ENCODE measurements around the gene PPY.
"Not testable (repeated sequence)": the region's sequence is repeated elsewhere in the genome, so short reads cannot be mapped to it uniquely, and the experiment has no call there.

The PPY gene

DNA sequence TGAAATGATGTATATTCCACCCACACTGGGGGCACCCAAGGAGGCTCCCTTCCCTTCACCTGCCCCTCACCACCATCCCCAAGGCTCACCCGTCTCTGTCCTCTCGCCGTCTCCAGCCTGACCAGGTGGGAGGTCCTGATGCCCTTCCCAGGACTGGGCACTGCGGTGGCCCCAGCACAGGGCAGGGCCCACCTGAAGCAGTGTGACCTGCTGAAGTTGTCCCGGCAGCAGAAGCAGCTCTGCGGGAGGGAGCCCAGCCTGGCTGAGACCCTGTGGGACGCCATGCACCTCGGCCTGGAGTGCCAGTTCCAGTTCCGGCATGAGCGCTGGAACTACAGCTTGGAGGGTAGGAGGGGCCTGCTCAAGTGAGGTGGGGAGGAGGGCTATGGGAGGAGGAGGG lies 9.9 kb downstream of the PPY start:
- DNase-seq (ENCODE audit: low read depth in 2 of 2) = no peak

DNA sequence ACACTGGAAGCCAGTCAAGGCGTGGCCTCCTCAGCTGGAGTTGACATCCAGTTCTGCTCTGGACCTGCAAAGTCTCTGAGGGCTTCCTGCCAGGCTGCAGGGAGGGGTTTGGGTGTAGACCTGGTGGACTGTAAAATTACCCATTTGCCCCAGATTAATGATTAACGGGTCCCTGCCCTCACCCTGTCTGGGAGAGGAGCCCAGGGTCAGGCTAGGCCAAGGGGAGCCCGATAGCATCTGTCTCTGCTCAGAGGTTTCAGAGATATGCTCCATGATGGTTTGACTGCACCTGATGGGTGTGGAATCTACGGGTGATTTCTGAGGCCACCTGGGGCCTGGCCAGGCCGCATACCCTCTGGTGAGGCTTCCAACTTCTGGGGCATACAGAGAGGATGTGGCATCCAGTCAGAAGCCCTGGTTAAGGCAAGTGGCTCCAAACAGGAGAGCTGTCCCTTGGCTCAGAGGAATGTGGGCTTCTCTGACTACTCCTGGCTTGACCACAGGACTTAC lies 11.2 kb downstream of the PPY start:
- no peak for DNase-seq (ENCODE audit: low read depth in 2 of 2)

DNA sequence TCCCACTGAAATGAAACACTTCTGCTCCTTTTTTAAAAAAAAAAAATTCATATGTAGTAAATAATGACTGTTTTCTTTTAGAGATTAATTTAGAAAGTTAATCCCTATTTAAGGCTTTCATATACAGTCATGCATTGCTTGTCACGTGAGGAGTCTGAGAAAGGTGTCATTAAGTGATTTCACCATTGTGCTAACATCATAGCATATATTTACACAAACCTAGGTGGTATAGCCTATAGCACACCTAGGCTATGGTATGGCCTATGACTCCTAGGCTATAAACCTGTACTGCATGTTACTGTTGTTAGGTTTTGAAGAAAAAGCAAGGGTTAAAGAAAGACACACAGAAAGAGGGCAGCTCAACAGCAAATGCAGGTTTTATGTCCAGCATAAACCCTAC lies 13.7 kb downstream of the PPY start:
- no peak for DNase-seq (ENCODE audit: low read depth in 2 of 2)

DNA sequence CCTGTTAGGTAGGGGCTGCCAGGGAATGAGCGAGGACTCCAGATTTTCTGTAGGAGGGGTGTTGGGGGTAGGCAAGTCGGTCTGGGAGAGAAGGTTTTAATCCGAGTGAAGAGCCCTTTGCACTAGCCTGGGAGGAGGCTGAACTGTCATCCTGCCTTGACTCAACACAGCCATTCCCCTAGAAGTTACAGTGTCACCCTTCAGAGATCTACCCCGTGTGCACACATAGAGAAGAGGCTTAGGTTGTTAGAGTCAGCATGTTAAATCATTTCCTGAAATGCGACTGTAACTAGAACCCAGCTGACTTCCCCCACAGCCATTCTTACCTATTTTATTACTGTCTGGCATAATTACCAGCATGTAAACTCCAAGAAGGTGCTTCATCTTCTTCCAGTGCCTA lies 14.3 kb downstream of the PPY start:
- not testable (repeated sequence) for DNase-seq (ENCODE audit: low read depth in 2 of 2)

DNA sequence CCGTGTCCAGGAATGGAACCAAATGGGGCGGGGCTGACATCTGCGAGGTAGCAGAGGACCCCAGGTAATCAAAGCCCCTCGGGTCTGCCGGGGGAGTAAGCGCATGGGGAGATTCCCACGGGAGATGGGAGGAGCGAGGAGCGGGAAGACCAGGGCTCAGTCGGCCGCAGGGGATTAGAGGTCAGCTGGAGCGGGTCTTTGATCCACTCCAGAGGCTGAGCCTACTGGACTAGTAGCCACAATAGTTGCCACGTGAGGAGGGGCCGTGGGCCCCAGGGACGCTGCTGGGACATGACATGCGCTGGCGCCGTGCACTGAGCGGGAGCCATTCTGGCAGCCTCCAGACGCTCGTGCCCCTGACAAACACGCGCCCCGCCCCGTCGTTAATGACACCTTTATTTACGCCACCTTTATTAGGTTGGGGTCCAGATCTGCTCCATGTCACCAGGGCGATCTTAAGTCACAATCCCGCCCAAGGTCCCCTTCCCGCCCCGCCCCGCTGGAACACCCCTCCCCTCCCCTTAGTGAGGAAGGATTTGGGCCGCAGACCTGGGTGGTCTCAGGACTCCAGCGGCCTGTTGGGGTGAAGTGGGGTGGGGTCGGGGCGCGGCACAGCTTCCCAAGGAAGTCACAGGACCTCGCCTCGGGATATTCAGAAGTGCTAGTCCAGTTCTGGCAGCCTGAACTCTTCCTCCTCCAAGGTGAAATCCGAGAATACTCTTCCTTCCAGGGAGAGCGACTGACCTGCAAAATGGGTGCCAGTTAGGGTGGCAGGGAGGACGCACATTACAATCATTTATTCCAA lies 15.0 kb downstream of the PPY start:
- DNase-seq (ENCODE audit: low read depth in 2 of 2) = no peak

DNA sequence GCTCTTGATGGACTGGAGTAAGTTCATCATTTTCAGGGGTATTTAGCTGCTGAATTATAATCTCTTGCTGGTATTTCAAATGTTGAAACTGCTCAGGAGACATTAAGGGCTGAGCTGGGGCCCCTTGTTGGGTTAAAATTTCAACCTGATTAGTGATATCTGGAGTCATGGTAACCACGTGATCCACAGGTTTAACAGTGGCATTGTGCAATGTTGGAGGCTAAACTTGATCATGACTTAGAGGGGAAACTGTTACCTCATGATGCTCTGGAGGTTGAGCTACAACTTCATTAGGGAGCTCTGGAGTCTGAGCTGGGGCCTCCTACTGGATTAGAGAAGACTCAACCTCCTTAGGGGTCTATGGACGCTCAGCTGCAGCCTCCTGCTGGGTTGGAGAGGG lies 17.7 kb downstream of the PPY start:
- DNase-seq (ENCODE audit: low read depth in 2 of 2) = no peak

DNA sequence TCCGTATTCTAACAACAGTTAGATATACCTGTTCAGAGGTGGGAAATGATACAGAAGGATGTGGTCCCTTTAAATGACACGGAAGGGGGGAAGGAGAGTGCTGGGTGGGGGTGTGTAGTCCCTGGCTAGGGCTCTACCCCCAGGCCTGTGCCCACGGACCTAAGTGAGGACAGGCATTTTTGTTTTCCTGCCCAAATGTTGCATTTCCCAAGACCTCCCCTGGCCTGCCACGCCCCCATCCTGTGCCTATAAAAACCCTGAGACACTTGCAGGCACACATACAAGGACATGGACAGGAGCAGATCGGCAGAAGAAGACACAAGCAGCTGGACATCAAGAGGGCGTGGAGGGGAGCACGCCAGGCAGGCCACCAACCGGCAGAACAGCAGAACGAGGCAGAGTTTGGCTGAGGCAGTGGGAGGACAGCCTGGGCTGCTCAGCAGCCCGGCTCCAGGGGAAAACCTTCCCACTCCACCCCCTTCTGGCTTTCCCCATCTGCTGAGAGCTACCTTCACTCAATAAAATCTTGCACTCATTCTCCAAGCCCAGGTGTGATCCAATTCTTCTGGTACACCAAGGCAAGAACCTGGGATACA lies 21.7 kb downstream of the PPY start:
- no peak for DNase-seq (ENCODE audit: low read depth in 2 of 2)

DNA sequence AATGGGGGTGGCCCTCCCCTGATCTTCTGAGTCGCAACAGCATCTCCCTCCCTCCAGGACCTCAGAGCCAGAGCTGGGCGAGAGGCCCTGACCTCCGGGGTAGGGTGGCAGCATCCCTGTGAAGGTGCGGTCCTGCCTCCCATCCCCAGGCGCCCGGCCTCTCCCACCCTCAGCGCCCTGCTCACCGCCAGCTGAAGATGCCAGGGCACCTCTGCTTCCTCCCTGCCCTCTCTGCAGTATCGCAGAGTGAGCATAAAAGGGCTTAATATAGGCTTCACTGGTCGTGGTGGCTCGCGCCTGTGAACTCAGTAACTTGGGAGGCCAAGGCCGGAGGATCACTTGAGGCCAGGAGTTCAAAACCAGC lies 24.3 kb downstream of the PPY start:
- DNase-seq (ENCODE audit: low read depth in 2 of 2) = no peak

DNA sequence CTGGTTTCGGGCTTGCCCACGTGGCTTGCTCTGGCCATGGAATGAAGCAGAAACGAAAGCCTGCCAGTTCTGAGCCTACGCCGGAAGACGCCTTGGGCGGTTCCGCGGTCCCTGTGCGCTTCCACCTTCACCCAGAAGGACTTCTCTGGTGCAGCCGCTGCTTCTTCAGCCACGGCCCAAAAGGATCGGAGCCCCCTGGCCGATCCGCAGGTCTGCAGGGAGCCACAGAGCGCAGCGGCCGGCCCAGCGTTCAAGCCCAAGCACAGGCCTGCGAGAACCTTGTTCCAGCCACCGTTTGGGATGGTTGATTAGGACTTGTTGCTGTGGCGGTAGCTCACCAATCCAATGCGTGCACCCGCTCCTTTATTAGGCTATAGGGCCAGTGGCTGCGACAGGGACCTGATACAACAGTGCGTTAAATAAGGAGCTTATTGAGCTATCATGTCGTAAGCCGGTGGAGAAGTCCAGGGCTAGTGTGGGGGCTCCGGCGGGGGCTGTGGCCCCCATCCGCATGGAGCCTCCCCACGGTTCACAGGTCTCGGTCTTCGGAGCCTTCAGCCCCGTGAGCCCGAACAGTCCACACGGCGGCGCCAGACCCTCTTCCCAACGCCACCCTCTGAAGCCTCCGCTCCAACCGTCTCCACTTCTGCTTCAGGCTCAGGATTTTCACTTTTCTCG lies 24.8 kb downstream of the PPY start:
- no peak for DNase-seq (ENCODE audit: low read depth in 2 of 2)

DNA sequence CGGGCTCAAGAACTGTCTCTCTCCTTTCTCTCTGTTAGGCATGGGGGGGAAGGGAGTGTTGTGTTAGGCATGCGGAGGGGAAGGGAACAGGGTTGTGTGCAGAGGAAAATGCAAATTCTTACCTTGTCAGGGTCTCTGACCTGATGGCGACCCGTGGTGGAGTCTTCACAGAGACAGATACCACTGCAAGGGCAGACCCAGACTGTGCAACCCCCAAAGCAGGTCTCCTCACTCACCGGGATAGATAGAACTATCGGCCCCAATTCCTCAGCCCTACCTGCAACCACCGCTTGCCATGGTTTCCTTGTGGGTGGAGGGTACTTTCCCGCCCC lies 25.3 kb downstream of the PPY start:
- DNase-seq (ENCODE audit: low read depth in 2 of 2) = no peak

DNA sequence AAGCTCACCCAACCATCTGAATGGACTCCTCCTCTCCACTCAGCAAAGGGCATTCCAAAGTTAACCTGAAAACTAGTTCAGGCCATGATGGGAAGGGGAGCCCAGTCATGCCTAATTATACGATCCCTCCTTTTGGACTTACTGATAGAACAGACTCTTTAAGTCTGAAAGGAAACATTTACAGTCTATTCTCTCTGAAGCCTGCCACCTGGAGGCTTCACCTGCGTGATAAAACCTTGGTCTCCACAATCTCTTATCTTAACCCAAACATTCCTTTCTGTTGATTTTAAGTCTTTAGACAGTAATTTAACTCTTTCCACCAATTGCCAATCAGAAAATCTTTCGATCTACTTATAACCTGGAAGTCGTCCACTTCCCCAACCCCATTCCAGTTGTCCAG lies 25.9 kb downstream of the PPY start:
- no peak for DNase-seq (ENCODE audit: low read depth in 2 of 2)

DNA sequence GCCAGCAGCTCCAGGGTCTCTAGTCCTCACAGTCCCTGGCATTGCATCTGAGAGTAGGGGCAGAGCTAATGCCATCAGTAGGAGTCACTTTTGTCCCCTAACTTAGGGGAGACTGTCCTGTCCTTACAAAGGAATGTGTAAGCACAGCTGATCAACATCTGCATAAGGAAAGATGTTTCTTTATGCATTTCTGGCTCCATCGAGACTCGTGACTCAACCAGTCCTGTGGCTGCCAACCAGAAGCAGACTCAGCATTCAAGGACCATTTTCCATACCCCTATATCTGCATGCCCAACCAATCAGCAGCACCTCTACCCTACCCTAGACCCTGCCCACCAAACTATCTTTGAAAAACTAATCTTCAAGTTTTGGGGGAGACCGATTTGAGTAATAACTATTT lies 26.7 kb downstream of the PPY start:
- no peak for DNase-seq (ENCODE audit: low read depth in 2 of 2)

DNA sequence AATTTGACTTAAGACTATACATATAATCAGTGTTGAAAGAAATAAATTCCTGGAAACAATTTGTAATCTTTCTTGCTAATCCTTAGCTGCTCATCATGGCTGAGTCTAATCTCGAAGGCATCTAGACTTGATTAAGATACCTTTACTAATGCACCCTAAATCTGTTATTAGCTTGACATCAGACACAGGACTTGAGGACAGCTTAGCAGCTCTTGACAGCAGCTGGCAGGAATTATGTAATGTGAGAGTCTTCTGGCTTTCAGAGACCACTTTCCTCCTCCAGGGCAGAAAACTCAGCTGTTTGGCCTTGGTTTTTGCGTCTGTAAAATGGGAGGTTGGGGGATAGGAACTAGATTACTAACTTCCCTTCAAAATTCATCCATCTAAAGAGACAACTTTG lies 27.8 kb downstream of the PPY start:
- no peak for DNase-seq (ENCODE audit: low read depth in 2 of 2)

DNA sequence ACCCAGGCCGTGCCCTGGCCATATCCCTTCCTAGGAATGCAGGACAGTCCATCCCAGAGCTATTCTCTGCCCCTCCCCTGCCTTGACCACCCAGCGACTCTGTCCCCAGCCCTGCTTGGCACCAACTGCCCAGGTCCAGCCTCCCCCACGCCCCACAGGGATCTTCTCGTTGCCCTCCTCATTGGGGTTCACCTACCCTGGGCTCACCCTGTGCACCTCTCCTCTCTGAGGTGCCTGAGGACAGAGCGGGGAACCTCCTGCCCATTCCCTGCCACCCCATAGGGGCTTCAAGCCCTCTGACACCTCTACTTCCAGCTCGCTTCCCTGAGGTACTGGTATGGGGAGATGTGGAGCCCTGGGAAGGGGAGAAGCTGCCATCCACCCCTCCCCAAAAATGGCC lies 28.7 kb downstream of the PPY start:
- DNase-seq (ENCODE audit: low read depth in 2 of 2) = no peak

DNA sequence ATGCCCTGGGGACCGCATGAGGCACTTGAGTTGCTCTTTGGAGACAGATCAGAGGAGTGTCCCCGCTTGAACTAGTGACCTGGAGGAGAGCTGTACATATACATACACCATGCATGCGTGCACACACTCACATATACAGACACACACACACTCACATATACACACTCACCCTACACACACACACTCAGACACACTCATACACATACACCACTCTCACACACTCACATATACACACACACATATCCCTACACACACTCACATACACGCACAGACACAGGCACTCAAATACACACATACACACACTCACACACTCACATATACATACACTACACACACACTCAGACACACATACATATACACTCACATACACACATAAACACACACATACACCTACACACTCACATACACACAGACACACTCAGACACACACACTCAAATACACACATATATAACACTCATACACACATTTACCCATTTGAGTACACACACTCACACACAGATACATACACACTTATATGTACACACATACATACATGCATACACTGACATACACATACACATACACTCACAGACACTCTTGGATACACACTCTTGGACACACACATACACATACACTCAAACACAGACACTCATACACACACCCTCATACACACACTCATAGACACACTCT lies 29.5 kb downstream of the PPY start:
- no peak for DNase-seq (ENCODE audit: low read depth in 2 of 2)

DNA sequence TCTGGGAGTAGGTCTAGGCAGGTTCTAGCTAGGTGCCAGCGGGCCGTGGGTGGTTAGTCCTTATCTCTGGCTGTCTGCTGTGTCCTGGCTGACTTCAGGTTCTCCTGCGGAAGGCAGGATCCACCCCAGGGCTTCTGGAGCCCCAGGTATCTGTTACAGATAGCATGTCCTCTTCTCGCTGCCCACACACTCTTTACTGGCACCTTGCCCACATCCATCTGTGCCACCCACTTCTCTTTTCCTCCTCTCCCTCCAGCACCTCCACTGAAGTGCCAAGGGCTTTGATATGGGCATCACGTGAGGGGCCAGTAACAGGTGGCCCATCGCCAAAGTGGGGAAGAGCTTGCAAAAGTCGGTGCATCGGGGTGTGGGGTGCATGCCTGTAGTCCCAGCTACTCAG lies 30.4 kb downstream of the PPY start:
- no peak for DNase-seq (ENCODE audit: low read depth in 2 of 2)

DNA sequence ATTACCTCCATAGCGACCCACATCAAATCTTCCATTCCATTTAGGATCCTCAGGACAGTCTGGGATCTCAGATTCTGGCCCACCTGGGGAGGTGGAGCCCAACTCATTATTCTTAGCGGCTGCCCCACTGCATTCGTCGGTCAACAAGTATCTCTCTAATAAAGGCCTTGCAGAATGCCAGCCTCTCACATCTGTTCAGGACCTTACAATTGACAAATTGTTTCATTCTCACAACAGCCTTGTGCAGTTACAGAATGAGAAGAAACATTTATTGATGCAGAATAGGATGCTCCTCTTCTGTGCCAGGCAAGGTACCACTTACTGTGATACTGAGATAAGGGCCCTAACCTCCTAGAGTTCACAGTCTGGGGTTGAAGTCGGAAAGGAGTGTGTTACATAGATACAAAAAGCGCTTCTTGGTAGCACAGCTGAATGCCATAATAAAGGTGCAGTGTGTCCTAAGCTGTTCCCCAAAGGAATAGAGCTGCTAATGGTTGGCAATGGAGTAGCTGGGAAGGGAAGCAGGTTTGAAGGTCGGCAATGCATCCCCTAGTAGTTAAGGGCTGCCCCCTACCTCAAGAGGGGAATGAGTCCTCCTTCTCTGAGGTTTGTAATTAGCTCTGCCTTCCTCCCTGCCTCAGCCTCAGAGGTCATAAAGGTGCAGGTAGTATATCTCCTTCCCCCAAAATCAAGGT lies 32.6 kb downstream of the PPY start:
- DNase-seq (ENCODE audit: low read depth in 2 of 2) = no peak

DNA sequence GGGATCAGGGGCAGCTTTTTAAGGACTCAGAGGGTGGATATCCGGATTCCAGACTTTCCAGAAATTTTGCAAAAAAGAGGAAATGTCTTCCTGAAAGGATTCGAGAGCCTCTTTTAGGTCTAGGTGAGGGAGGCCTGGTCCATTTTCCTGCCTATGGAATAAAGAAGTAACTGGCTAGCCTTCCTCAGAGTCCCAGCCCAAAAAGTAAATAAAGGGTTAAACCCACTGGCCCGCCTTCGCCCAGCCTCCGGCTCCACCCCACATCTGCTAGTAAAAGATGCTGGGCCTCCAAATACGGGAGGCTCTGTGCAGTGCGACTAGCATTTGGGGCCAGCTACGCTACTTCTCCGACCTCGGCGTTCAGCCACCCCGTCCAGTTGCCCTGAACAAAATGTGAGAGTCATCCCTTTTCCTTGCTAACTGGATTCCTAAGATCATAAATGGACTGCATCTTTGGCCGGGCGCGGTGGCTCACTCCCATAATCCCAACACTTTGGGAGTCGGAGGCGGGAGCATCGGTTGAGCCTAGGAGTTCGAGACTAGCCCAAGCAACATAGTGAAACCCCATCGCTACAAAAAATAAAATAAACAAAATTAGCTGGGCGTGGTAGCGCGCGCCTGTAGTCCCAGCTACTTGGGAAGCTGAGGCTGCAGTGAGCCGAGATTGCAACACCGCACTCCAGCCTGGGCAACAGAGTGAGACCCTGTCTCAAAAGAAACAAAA lies 34.1 kb downstream of the PPY start:
- no peak for DNase-seq (ENCODE audit: low read depth in 2 of 2)

DNA sequence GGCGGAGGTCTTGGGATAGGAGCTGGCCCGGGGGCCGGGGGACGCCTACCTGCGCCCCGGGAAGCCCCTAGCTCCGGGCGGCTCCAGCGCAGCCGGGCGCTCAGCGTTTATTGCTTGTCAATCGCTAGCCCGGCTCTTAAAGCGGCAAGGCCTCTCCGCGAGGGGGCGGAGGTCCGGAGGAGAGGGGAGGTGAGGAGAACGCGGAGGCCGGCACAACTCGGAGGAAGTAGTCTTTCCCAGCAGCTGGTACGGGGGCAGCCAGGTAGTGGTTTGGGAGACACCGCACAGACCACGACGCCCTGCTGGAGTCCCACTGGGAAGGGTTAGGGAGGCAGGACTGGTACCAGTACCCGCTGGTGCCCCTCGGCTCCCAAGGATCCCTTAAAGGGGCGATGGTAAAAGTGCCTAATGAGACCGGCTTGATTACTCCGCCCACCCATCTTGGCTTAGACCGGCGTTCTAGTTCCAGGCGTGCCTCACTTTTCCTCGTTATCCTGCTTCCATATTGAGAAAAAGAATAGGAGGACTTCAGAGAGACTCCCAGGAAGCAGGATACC lies 34.8 kb downstream of the PPY start, which contains the start of gene MPP2:
Gene MPP2, minus strand, starts transcription at position 112 of the 557 bp plus-strand sequence. CDS start 3,076 bp downstream, outside the sequence.
- no peak for DNase-seq (ENCODE audit: low read depth in 2 of 2)

DNA sequence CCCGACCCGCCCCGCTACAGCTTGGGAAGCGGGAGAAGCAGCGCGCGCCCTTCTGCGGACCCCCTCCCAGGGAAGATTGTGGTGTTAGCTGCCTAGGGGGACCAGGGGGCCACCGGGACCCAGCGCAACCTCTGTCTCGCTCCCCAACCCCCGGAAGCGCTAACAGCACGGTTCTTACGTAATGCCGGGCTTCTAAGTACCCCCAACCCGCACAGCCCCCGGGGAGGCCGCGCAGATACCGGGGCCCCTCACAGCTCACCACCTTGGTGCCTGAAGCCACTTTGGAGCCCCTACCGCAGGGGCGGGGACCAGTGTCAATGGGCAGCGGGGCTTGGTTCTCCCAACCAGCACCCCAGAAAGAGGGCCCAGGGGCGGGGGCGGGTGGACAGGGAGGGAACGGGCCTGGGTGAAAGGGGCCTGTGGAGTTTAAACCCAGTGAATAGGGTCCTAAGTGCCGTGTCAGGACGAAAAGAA lies 35.3 kb downstream of the PPY start:
- no peak for DNase-seq (ENCODE audit: low read depth in 2 of 2)
